ELR (cell line): ENCODE results near the gene MICALL2.
A peak's percentile ranks its signal among the peaks of the same experiment; 100 is the strongest.

ENCODE experiments used
- DNase-seq: peaks from one replicate; pipeline ENCODE4 v3.0.0-alpha.2; 2015; ENCODE audit warnings: low read depth

The MICALL2 gene

DNA sequence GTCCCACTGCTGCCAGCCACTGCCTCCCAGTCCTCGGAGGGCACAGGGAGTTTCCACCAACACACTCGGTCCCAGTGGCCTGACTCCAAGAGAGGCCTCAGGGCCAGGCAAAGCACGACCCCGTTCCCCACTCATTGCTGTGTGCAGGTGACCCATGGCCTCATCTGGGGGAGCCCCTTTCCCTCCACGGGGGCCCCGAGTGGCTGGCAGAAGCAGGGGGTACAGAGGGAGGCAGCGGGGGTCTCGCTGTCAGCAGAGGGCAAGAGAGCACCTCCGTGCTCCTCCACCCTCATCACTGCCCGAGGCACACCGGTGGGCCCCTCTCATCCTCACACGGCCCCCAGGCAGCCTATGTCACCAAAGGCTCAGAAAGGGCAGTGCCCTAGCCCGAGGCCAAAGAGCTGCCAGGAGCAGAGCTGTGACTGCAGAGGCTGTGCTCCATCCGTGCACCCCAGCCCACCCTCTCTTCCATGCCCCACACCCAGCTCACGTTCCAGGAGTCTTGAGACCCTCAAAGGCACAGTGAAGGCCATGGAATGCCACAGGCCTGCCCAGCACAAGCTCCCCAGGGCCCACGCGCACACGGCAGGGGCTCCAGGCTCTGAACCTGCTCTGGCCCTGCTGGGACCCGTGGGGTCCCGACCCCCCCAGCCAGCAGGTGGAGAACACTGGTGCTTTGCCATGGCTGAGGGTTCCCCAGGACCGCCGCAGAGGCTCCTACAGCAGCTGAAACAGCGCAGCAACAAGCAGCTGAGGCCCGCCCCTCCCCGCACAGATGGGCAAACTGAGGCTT, 25.9 kb downstream of the MICALL2 start:
- no peak for DNase-seq

DNA sequence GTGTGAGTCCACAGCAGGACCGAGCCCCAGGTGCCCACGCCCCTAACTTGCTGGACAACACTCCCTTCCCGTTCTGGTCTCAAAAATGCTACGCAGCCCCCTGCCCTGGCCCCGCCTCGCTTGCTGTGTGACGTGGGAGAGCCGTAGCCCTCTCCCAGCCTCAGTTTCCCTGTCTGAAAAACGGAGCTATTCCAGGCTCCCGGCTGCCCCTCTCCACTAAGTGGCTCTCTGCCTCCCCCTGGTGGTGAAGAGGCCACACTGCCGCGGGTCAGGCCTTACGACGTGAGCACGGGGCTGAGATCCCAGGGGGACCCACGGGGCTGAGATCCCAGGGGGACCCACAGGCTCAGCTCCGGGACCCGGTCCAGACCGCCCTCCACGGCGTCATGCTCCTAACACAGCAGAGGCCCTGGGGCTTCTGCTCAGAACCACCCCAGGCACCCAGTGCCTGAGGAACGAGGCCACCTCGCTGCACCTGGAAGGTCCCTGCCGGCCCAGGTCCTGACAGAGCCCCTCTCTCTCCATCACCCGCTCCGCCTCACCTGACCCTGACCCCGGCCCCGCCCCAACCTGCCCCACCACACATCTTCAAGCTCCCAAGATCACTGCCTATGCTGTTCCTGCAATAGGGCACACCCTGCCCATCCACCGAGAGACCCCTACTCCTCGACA, 26.7 kb downstream of the MICALL2 start:
- DNase-seq: peak; percentile 68

- no peak for DNase-seq
Observed at GRCh38 chr7:1431634-1432380, 27.5 kb downstream of the MICALL2 start.

DNA sequence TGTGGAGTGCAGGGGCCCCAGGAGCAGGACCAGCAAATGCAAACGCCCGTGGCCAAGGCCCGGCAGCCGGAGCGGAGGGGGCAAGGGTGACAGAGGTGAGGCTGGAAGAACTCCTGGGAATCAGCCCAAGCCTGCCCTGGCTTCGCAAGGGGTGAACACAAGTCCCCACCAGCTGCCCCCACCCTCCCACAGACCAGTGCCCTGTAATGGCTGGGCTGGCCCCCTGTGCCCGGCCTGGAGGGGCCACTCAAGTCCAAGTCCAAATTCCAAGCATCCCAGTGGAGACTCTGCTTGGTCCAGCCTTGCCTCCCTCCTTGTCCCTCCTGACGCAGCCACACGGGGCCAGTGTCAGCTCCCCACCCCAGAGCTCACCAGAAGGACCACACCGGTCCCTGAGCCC, 28.0 kb downstream of the MICALL2 start:
- no peak for DNase-seq

GRCh38 chr7:1430056-1430845, 29.0 kb downstream of the MICALL2 start:
- no peak for DNase-seq

DNA sequence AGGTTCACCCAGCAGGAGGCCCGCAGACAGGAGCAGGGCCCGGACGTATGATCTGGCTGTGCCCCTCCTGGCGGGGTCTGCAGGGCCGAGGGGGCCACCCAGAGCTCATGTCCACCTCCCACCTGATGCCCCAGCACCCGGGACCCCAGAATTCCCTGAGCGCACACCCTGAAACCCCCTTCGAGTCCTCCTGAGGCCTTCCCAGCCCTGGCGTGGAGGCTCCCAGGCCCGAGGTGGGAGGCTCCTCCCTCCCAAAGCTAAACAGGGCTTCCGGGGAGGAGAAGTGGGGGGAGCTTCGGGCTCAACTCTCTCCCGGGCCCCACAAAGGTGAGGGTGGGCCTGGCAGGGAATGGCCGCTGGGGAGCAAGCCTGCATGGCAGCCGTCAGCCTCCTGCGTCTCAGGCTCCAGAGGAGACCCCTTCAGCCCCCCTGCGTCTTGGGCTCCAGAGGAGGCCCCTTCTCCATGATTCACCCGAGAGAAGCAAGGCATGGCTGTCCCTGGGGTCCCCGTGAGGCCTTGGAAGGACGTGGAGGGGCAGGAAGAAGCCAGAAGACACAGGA, 30.2 kb downstream of the MICALL2 start:
- DNase-seq: no peak

- no peak for DNase-seq
Observed at GRCh38 chr7:1427064-1427657, 32.1 kb downstream of the MICALL2 start.

DNA sequence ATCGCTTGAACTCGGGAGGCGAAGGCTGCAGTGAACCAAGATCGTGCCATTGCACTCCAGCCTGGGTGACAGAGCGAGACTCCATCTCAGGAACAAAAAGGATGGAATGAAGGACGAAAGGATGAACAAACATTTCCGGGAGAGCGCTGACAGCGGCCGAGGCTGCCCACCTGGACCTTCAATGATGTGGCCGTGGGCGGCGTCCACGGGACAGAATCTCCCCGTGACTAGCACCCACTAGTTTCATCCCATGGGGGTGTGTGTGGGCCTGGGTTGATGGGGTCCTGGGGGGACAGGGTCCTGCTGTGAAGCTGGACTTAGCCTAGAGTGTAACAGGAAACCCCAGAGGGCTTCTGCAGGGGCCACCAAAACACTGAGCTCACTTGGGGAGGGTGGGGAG, 32.8 kb downstream of the MICALL2 start:
- DNase-seq: no peak

- peak; percentile 35 for DNase-seq
Observed at GRCh38 chr7:1425292-1426136, 33.8 kb downstream of the MICALL2 start.

DNA sequence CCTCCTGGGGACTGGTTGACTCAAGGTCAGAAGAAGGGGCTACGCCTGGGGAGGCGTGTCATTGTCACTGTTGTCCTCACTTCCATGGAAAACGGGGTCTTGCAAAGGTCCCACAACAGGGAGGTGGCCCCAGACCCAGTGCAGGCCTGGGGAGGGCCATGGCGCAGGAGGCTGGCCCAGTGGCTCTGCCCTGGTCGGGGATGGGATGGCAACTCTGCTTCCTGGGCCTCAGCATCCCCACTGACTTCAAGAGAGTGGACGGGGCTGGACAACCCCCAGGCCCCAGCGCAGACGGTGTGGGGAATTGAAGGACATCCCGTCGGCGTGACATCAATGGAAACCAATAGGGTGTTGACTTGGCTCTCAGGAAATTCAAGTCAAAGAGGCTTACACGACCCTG, 35.2 kb downstream of the MICALL2 start:
- DNase-seq: no peak

GRCh38 chr7:1423264-1423811, 35.9 kb downstream of the MICALL2 start:
- no peak for DNase-seq

DNA sequence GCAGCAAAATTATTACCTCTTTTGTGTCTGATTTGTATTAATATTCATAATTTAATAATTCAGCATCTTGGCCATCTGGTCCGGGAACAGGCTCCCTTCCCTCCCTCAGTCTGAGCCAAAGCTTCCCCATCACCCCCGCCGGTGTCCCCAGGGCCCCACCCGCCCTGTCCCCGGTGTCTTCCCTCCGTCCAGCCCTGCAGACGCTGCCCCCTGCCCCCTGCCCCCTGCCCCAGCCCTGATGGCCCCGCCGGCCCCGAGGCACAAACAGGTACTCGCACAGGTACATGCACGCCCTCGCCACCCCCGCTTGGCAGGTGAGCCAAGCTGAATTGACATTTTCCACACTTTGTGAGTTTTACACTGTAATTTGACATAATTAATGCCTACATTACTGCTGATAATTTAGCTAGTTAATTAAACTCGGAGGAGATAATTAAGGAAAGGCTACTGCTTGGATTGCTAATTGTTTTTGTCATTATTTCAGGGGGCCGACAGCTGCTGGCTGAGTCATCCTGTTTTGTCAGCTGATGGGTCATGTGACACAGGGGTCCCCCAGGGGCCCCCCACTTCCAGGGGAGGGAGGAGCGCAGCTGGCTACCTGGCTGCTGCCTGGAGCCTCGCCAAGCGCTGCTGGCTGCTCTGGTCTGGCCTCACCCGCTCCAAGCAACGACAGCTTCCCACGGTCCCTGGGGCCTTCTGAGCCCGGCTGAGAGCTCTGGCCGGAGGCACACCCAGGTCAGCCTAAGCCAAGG, 36.6 kb downstream of the MICALL2 start:
- no peak for DNase-seq

DNA sequence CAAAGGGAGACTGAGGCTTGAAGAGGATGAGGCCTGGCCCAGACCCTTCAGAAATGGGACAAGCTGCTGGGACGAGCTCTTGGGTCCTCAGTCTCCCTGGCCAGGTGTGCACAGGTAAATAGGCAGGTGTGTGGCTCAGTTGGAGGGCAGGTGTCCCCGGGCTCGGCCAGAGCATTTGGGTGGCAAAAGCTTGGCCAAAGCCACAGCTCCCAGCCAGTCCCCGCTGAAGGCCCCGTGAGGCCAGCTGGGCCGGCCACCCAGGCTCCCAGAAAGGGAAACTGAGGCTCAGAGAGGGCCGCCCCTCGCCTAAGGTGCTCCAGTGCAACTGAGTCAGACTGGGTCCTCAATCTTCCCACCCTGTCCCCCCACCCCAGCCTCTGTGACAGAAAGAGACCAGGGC, 37.3 kb downstream of the MICALL2 start:
- no peak for DNase-seq

- DNase-seq: no peak
Observed at GRCh38 chr7:1421020-1421790, 38.1 kb downstream of the MICALL2 start.

DNA sequence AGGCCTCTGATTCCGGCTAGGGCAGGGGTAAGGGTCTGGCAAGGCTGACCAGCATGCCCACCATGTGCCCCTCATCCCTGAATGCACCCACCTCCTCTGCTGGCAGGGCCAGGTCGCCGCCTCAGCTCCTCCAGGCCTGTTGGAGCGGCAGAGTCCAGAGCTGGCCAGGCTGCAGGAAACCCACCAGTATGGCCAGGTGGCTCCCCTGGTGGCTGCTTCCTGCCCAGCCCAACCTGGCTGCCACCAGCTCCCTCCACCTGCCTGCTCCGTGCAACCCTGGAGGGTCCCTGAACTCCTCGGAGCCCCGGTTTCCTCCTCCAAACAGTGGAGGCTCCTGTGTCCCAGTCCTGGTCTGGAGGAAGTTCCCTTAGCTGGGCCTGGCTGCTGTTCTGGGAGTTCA, 39.6 kb downstream of the MICALL2 start:
- DNase-seq: no peak

GRCh38 chr7:1419310-1419634, 40.0 kb downstream of the MICALL2 start:
- DNase-seq: no peak

DNA sequence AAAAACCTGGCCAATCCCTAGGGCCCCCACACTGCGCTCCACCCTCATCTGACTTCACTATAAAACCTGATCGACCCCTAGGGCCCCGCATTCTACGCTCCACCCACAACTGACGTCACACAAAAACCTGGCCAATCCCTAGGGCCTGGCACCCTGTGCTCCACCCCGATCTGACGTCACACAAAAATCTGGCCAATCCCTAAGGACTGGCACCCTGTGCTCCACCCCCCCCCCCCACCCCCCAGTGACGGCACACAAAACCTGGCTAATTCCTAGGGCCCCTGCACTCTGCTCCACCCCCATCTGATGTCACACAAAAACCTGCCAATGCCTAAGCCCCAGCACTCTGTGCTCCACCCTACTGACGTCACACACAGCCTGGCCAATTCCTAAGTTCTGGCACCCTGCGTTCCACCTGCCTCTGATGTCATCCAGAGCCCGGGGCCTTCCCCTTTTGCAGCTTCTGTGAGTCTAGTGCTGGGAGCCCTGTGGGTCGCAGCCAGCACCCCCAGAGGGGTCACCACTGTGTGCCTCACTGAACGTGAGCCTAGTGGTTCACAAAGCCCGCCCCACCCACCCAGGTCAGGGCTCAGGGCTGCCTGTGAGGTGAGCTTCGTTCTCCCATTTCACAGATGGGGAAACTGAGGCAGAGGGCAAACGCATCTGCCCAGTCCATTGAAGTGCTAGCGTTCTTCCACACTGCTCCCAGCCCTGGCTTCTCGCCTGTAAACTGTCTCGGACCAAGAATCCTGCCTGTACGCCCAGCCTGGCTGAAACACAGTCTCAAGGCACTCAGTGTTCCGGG, 40.6 kb downstream of the MICALL2 start:
- peak; percentile 43 for DNase-seq
